GM21515 (cell line): ENCODE measurements around the gene C1orf105.

ENCODE experiments used
- ATAC-seq: cut with Tn5 transposase; IDR thresholded peaks from one replicate; pipeline ENCODE4 v1.9.1; 2021; ENCODE audit not compliant: unreplicated experiment

Gene C1orf105

DNA sequence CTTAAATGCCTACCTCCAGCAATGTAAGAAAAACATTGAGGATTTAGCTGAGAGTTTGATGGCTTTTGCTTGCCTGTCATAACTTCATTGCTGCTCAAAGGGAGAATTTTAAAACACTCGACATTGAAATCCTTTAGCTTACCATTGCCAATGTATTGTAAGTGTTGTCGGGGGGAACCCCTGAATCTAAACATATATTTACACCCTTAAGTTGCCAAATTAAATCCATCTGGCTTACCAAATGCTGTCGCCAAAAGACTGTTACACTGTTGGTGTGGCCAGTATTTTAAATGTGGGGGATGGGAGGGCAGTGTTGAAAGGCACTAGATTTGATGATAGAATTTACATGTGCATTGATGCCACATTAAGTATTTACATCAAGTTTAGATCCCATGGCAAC lies 24.9 kb upstream of the C1orf105 start:
- ATAC-seq = no peak

DNA sequence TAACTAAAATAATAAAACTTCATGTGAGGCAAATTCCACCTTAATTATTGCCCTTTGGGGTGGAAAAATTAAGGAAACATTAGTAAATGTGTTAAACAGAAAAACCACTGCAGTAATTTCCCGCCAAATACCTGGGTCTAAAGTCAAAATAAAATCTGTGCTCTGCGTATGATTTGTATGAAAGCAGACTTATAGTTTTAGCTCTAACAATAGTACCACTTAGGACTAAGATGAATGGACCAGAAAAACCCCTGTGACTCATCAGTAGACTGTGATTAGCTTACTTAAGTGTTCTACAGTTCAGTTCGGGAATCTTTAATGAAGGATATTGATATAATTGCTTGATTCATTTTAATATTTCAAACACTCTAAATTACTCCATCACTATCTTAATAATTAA lies 23.3 kb upstream of the C1orf105 start:
- ATAC-seq = no peak

DNA sequence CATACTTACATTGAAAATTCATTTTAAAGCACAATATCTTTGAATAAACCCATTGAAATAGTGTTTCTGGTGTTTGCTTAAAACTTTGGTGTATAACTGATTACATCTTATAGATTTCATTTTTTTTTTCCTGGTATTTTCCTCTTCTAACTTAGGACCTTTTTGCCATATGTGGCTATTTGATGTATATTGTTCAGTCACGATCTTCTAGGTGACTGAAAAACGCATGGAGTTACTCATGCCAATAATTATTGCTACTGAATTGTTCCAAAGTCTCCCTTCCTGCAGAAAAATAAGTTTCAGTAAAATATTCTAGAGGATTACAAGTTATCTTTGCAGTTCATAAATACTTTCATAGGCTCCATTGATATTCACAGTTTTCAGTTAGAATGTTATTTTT lies 22.9 kb upstream of the C1orf105 start:
- no peak for ATAC-seq

DNA sequence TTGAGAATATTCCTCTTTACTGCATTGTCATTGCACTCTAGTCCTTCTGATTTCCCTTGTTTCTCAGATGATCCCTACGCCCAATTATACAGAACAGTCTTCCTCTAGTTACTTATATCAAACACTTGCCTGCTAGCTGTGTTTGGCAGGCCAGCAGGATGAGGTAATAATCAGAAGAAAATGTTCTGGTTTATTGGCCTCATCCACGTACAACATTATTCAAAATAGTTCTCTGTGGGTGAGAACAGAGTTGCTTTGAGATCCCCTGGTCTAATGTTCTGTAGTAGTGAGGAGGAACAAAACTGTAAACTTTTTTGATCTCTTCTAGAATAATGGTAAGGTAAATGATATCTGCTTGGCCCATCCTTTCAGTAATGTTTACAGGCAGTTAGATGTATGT lies 22.3 kb upstream of the C1orf105 start:
- ATAC-seq = no peak

DNA sequence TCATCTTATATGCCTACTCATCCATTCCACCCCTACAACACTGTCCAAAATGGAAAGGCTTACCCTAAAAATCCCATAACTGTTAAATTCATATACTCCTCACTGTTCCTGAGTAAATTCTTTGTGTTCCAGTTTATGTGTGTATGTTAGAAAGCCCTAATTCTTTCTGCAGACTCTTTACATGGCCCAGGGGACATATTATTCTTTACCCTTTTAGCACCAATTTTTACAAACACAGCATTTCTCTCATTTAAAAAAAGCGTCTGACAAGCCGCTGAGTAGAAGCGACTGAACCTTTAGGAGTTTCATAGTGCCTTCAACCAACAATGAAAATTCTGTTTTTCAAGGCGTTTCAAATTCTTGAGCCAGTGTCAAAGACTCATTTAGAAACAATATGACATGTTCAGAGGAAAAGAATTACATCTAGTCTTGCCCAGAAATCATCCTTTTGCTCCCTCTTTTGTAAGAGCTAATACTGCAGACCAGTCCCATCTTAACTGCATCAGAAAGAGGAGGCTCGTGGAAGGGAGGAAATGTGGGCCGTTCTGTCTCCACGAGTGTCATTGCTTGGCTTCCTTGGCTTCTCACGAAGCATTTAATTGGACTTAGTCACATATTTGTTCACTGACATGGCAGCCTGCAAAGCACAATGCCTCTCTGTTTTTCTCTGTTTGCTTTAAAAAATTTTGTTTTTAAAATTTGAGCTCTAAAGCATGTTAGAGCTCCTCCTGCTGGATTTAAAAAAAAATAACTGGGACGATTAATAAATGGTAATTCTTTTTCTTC lies 21.3 kb upstream of the C1orf105 start:
- no peak for ATAC-seq

DNA sequence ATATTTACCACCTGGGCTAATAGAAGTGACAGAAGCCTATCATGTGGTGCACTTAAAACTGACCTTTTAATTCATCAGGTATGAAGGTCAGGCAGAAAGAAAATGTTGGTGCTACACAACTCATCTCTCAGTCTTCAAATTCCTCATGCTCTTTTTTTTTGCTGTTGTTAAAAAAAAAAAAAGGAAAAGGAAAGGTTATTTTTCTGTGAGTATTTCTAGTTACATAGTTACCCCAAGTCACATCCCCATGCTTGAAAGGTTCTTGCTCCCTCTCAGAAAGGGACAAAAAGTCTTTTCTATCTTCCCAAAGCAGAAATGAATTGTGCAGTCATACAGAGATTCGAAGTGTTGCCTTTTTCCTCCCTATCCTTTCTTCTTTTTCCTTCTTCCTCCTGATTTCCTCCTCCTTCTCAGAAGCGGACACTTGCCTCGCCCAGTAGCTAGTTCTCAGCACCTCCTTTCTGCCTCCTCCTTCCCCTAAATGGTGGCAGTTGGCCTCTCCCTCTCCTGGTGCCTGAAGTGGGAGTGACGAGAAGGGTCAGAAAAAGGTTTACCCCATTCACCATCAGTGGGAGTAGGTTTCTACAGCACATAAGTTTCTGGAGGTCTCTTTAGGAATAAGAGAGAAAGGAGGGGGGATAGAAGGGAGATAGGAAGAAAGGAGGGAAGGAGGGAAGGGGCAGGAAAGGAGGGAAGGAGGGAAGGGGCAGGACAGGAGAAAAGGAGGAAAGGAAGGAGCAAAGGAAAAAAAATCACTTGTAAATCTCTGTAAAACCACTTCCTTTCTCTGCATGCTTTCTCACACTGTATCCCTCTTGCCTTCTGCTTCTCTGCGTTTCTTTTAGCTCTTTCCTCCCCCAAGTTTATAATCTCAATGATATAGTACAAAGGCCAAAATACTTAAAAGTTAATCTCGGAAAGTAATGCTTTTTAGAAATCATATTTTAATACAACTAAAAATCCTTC lies 20.4 kb upstream of the C1orf105 start:
- no peak for ATAC-seq

DNA sequence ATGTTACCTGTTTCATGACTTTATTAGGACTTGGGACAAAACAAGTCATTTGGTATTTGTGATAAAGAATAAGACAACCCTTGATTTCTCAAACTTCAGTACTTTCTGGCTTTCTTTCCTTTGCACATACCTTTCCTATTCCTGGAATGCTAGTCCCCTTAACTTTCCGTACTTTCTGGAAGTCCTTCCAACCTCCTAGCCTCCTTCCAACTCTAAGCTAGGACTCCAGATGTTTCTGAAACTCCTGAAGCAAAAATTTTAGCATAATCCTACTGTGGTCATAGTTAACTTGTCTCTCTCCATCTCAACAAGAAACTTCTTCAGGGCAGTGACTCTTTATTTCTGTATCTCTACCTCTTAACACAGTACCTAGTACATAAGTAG lies 19.8 kb upstream of the C1orf105 start:
- ATAC-seq = no peak

DNA sequence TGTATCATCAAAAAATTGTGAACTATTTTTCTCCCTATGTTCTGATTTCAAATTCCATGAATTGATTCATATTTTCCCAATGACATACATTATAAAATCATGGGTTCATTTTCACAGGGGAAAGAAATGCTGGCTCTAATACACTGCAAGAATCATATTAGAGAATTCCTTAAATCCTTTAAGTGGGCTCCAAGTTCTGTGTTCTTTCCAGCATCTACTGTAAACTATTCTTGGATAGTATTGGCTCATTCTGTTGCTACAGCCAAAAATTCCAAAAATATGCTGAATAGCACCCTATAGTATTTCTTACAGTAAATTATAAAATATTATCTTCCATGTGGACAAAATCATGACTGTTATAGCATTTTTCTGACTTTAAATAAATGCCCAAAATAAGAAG lies 19.0 kb upstream of the C1orf105 start:
- ATAC-seq = no peak

DNA sequence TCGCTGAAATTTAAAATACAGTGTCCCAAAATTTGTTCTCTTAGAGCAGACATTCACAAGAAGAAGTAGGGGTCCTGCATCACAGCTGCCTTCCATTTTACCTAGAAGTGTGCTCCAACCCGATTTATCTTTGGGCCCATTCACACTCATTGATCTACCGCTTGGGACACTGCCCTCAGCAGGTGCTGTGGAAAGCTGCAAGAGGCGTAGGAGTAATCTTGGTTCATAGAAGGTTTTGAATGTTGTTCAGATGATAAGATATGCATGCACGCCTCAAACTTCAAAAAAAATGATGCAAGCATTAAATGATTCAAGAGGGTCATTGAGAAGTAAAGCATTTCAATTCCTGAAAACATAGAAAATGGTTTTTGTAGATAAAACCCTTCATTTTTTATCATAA lies 18.6 kb upstream of the C1orf105 start:
- no peak for ATAC-seq

DNA sequence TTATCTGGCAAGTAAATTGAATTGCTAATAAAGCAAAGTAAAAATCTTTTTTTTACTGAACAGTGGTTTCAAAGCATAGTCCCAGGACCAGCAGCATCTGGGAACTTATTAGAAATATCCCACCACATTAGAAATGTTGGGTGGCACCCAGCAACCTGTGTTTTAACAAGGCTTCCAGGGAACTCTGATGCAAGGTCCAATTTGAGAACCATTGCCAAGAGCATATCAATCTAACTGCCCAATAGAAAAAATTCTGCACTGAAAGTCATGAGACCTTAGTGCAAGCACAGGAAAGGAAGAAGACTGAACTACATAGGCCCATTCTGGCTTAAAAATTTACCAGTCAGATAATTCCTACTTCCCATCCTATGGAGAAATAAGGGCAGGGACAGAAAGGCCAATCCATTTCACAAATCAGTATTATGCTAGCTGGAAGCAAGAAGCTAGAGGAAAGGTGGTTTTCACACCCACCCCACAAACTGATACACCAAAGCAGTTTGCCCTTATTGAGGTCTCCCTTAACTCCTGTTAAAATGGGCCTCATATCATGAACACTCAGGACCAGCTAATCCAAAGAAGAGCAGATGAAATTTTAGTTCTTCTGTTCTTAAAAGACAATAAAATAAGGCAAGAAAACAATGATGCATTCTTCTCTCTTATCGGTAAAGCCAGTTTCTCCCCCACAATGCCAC lies 17.5 kb upstream of the C1orf105 start:
- no peak for ATAC-seq

DNA sequence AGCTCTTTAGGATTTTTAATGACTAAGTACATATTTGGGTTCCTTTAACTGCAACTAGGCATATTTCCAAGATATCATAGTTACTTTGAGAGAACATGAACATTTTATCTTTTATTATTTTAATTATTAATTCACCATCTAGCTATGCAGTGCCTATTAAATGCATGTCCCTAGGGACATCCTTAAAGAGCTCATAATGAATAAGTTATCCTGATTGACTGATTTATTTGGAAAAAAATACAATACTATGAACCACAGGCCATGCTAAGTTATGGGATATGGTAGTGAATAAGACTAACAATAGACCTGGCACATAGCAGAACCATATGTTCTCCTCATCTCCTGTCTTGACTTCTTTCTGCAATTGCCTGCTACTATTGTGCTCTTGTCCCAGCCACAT lies 16.4 kb upstream of the C1orf105 start:
- no peak for ATAC-seq

DNA sequence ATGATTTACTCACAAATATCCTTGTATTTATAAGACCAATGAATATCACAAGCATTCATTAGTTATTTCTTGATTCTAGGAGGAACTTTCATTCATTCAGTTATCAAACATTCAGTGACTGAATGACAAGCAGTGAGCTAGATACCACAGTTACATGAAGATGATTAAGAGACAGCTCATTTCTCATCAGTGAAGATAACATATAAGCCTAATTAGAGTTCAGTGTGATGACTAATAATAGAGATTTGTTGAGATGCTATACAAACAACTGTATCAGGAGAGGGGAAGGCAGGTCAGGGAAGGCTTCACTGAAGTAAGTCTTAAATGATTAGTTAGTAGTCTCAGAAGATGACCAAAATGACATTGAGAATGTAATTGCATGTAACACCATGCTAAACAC lies 14.6 kb upstream of the C1orf105 start:
- no peak for ATAC-seq

DNA sequence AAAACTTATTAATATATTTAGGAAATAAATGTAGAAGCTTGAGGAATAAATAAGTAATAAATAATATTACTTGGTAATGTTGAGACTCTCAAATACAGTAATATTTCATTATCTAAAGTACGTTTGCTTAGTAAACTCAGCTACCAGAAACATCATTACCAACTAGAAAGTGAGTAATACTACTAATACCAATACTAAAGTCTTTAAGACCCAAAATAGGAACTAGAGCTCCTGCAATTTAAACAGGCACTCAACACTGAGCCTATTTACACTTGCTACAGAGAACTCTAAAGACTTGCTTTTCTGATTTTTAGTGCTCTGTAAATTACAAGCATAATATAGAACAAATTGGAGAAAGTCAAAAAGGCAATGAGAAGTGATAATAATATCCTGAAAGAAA lies 13.5 kb upstream of the C1orf105 start:
- ATAC-seq = no peak

DNA sequence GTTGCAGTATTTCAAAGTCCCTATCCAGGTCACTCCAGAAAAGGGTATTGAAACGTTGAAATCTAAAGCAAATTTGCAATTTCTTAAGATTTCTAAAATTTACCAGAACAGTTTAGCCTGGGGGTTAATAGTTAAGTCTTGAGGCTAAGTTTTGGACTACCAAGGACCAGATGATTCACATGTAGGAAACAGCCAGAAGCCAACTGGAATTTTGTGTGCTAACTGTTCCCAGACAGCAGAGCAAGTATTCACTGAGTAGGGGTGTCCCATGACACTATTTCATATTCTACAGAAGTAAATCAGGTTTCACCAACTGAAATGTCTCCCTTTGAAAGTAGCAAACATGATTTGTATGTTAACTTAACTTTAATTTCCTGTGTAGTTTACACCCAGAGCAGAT lies 11.5 kb upstream of the C1orf105 start:
- no peak for ATAC-seq

DNA sequence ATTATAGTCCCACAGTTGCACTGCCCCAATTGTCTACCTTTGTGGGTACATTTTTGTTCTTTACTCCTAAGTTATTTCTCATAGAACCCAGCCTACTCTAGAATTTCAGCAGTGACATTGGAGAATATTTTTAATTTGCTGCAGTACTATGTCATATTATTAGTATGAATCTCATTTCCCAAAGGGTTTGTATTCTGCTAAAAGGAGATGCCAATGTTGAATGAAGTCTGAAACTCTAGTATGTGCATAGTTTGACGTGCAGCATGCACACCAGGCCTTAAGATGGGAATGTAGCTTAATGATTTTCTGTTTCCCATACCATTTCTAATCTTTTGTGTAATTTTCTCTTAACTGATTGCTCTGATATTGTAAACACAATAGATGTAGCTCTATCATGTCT lies 10.5 kb upstream of the C1orf105 start:
- ATAC-seq = no peak

DNA sequence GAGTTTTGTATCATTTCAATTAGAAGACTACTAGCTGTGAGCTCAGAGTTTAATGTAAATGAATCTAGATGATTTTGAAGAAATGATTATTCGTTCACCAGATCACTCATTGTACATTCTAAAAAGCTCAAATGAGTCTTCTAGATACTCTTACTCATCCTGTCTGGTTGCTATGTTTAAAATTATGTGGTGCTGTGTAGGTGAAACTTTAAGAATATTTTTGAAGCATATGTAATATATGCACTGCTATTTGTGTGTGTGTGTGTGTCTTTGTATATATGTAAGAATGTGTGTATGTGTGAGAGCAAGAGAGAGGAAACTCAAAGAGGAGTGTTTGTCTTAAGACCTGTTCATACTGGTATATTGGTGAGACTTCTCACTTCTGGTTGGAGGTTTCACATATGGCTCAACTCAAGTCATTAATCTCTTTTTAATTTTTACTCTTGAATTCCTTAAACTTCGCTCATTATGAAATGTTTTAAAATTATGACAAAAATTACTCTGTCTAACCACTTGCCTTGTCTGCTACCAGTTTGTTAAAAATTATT lies 8.6 kb upstream of the C1orf105 start:
- ATAC-seq = no peak

DNA sequence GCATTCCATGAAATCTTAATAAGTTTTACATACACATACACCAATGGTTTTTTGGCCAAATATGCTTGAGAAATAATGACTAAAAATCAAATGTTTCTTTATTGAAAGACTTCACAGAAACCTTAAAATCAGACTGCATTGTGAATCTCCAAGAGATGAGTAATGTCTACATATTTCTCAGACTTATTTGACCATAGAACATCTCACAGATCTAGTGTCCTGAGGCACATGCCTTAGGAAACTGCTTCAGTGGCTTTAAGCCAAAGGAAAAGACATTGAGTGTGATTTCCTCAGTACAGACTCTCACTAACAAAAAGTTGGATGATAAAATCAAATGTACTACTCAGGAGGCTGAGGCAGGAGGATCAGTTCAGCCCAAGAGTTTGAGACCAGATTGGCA lies 6.2 kb upstream of the C1orf105 start:
- ATAC-seq = no peak

DNA sequence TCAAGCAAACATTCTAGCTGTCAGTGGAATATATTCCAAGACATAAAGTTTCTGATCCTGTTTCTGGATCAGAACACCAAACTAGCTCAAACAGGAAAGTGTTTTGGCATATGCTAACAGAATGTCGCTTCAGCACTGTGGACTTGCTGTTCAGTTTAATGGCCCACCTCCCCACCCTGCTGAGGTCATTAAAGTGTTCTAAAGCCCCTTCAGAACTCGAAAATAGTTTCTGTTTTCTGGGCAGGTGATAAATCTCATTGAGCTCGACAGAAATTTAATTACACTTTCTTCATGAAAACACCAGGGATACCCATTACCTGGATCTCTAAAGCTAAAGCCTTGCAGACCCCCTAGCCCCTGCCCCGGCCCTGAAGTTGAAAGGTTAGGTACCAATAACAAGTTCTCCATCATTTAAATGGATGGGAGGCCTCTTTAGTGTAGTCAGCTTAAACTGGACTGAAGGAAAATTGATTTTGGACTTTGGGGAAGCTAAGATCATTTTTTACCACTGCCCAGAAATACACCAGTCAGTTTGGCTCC lies 3.9 kb upstream of the C1orf105 start:
- no peak for ATAC-seq

DNA sequence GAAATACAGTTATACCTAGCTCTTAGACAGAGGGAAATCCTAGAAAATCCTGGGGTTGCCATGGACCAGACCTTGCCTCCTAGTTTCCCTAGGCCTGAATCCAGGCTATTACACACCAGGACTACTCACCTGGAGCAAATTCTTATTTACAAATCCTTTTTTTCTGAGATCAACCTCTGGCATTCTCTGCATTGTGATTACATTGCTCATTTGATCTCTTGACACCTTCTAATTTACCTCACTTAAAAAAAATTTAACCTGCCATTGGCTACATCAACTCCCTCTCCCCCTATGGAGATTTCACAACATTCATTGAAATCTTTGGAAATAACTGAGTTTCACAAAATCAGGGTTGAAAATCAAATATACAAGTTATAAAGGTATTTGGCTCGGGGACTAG lies 2.9 kb upstream of the C1orf105 start:
- no peak for ATAC-seq

DNA sequence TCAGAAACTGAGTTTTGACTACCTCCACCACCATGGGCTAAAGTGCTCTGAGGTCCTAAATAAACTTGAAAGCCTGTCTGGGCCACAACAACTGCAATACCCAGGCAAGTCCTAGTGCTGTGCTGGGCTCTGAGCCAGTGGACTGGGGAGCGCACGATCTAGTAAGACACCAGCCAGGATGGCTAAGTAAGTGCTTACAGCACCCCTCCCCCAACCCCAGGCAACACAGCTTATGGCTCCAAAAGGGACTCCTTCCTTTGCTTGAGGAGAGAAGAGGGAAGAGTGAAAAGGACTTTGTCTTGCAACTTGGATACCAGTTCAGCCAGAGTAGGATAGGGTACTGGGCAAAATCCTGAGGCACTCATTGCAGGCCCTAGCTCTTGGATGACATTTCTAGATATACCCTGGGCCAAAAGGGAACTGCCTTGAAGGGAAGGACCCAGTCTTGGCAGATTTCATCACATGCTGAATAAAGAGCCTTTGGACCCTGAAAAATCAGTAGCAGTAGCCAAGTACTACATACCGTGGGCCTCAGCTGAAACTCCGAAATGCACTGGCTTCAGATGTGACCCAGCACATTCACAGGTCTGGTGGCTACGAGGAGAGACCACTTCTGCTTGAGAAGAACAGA lies 1.6 kb downstream of the C1orf105 start:
- ATAC-seq = no peak

DNA sequence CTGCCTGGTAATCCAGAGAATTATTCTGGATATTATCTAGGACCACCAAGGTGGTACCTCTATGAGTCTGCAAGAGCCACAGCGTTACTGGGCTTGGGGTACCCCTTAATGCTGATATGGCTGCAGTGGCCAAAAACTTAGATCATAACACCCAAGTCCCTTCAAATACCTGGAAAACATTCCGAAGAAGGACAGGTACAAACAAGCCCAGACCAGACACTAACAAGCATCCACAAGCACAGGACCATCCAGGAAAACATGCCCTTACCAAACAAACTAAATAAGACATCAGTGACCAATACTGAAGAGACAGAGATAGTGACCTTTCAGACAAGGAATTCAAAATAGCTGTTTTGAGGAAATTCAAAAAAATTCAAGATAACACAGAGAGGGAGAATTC lies 2.9 kb downstream of the C1orf105 start:
- ATAC-seq = no peak
